ENCODE data around the gene CDKN1B.
A peak's percentile ranks its signal among the peaks of the same experiment; 100 is the strongest.

Gene CDKN1B

DNA sequence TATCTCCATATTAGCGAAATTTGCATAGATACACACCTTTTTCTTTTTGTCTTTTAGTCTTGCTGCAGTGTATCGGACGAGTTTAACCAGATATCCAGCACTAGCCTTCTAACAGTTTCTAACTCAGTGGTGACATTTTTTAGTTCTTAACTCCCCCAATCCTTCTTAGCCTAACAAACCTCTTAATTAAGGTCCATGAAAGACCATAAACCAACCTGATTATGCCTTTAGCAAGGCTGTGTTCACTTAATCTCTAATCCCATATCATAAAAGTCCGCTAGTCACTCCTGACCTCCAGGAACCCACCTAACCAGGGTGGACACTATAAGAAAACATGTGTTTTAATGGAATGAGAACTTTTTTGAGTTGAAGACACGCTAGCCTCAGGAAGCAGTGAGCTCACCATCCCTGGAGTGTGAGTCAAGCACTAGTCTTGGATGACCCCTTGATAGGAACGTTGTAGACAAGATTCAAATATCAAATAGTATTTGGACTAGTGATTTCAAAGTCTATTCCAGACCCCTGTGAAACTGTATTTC lies 9.5 kb downstream of the CDKN1B start:
- Histone ChIP-seq H3K36me3 (ENCODE audit: control insufficient read depth in 2 of 2, insufficient read depth in 1 of 2, low read length in 2 of 2) (peaks cover 5 to 7% of the 10 kb centered on the region in 2 experiments), H3K9me3 (ENCODE audit: control insufficient read depth, insufficient read depth, low read depth, low read length) (no peaks in the 10 kb centered on the region), H3K4me1 (ENCODE audit: control insufficient read depth, insufficient read depth, low read length) (peaks cover 18% of the 10 kb centered on the region), H3K27ac (ENCODE audit: extremely low read depth, low read depth, low read length) (peak overlapping the region; percentile 100), H3K4me3 (ENCODE audit: low read depth, low read length) (peak overlapping the region; percentile 84)
- TF ChIP-seq, protein P1, sequence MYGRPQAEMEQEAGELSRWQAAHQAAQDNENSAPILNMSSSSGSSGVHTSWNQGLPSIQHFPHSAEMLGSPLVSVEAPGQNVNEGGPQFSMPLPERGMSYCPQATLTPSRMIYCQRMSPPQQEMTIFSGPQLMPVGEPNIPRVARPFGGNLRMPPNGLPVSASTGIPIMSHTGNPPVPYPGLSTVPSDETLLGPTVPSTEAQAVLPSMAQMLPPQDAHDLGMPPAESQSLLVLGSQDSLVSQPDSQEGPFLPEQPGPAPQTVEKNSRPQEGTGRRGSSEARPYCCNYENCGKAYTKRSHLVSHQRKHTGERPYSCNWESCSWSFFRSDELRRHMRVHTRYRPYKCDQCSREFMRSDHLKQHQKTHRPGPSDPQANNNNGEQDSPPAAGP (tag by site-specific recombination; IDR thresholded peaks at IDR 0.05), result 0 out of 2 replicates have a peak, but pooled peaks have one; percentile 12
- no peak for TF ChIP-seq FEZF1 (tag by site-specific recombination; IDR thresholded peaks at IDR 0.05)
- peak; percentile 14; the same call in 1 of the 2 replicates for TF ChIP-seq ZBTB17 (tag by site-specific recombination; IDR thresholded peaks at IDR 0.05)
- TF ChIP-seq ZFP37 (tag by site-specific recombination; IDR thresholded peaks at IDR 0.05), result peak; percentile 41; the same call in 1 of the 2 replicates
- no peak for TF ChIP-seq HOXC10 (CRISPR knock-in tag; IDR thresholded peaks at IDR 0.05)
- TF ChIP-seq, protein P2, sequence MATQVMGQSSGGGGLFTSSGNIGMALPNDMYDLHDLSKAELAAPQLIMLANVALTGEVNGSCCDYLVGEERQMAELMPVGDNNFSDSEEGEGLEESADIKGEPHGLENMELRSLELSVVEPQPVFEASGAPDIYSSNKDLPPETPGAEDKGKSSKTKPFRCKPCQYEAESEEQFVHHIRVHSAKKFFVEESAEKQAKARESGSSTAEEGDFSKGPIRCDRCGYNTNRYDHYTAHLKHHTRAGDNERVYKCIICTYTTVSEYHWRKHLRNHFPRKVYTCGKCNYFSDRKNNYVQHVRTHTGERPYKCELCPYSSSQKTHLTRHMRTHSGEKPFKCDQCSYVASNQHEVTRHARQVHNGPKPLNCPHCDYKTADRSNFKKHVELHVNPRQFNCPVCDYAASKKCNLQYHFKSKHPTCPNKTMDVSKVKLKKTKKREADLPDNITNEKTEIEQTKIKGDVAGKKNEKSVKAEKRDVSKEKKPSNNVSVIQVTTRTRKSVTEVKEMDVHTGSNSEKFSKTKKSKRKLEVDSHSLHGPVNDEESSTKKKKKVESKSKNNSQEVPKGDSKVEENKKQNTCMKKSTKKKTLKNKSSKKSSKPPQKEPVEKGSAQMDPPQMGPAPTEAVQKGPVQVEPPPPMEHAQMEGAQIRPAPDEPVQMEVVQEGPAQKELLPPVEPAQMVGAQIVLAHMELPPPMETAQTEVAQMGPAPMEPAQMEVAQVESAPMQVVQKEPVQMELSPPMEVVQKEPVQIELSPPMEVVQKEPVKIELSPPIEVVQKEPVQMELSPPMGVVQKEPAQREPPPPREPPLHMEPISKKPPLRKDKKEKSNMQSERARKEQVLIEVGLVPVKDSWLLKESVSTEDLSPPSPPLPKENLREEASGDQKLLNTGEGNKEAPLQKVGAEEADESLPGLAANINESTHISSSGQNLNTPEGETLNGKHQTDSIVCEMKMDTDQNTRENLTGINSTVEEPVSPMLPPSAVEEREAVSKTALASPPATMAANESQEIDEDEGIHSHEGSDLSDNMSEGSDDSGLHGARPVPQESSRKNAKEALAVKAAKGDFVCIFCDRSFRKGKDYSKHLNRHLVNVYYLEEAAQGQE (tag by site-specific recombination; IDR thresholded peaks at IDR 0.05), result peak; percentile 19; the same call in 1 of the 2 replicates
- TF ChIP-seq ZNF391 (tag by site-specific recombination; IDR thresholded peaks at IDR 0.05; ENCODE audit: borderline replicate concordance, low read depth), result no peak
- TF ChIP-seq ZNF785 (tag by site-specific recombination; IDR thresholded peaks at IDR 0.05), result no peak
- peak; percentile 8; the same call in 1 of the 2 replicates for TF ChIP-seq ZNF335 (tag by site-specific recombination; conservative IDR thresholded peaks at IDR 0.05)
- TF ChIP-seq SP7 (tag by site-specific recombination; IDR thresholded peaks at IDR 0.05), result peak; percentile 83
- no peak for TF ChIP-seq KLF1 (tag by site-specific recombination; IDR thresholded peaks at IDR 0.05)
- TF ChIP-seq, protein P3, sequence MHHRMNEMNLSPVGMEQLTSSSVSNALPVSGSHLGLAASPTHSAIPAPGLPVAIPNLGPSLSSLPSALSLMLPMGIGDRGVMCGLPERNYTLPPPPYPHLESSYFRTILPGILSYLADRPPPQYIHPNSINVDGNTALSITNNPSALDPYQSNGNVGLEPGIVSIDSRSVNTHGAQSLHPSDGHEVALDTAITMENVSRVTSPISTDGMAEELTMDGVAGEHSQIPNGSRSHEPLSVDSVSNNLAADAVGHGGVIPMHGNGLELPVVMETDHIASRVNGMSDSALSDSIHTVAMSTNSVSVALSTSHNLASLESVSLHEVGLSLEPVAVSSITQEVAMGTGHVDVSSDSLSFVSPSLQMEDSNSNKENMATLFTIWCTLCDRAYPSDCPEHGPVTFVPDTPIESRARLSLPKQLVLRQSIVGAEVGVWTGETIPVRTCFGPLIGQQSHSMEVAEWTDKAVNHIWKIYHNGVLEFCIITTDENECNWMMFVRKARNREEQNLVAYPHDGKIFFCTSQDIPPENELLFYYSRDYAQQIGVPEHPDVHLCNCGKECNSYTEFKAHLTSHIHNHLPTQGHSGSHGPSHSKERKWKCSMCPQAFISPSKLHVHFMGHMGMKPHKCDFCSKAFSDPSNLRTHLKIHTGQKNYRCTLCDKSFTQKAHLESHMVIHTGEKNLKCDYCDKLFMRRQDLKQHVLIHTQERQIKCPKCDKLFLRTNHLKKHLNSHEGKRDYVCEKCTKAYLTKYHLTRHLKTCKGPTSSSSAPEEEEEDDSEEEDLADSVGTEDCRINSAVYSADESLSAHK (tag by site-specific recombination; IDR thresholded peaks at IDR 0.05), result peak; percentile 85
- no peak for TF ChIP-seq ZNF354C (tag by site-specific recombination; IDR thresholded peaks at IDR 0.05; ENCODE audit: borderline replicate concordance, low read depth)
- no peak for TF ChIP-seq GLI4 (tag by site-specific recombination; IDR thresholded peaks at IDR 0.05)
- TF ChIP-seq, protein P4, sequence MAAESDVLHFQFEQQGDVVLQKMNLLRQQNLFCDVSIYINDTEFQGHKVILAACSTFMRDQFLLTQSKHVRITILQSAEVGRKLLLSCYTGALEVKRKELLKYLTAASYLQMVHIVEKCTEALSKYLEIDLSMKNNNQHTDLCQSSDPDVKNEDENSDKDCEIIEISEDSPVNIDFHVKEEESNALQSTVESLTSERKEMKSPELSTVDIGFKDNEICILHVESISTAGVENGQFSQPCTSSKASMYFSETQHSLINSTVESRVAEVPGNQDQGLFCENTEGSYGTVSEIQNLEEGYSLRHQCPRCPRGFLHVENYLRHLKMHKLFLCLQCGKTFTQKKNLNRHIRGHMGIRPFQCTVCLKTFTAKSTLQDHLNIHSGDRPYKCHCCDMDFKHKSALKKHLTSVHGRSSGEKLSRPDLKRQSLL (tag by site-specific recombination; IDR thresholded peaks at IDR 0.05), result no peak
- peak; percentile 59; the same call in 1 of the 2 replicates for TF ChIP-seq TRIM28 (IDR thresholded peaks at IDR 0.05; ENCODE audit: borderline replicate concordance, low read length)
- TF ChIP-seq OVOL3 (tag by site-specific recombination; IDR thresholded peaks at IDR 0.05), result 0 out of 2 replicates have a peak, but pooled peaks have one; percentile 14
- TF ChIP-seq ZBTB8A (tag by site-specific recombination; IDR thresholded peaks at IDR 0.05), result peak; percentile 7
- TF ChIP-seq ZSCAN30 (tag by site-specific recombination; IDR thresholded peaks at IDR 0.05), result peak; percentile 45; the same call in 1 of the 2 replicates
- TF ChIP-seq ZNF629 (tag by site-specific recombination; IDR thresholded peaks at IDR 0.05), result peak; percentile 27; the same call in 1 of the 2 replicates
- TF ChIP-seq ZBTB48 (tag by site-specific recombination; IDR thresholded peaks at IDR 0.05), result peak; percentile 77; the same call in 1 of the 2 replicates
- TF ChIP-seq ZNF2 (tag by site-specific recombination; IDR thresholded peaks at IDR 0.05), result peak; percentile 33; the same call in 1 of the 2 replicates
- no peak for TF ChIP-seq ZNF433 (tag by site-specific recombination; IDR thresholded peaks at IDR 0.05; ENCODE audit: low read depth)
- peak; percentile 80 for TF ChIP-seq IKZF3 (tag by site-specific recombination; IDR thresholded peaks at IDR 0.05)
- peak; percentile 25; the same call in 1 of the 2 replicates for TF ChIP-seq ZNF366 (tag by site-specific recombination; conservative IDR thresholded peaks at IDR 0.05)
- CTCF ChIA-PET, result interaction anchor here (0.6 to 2.9 kb wide), 7 partner anchors 11 to 534 kb away, joined by 3 to 16 read pairs (median 3); no protein-coding TSS in a partner anchor
- POLR2A ChIA-PET, result interaction anchor here (0.7 to 5.4 kb wide), 5 partner anchors 10 to 165 kb away, joined by 3 to 55 read pairs (median 10); partner anchors contain the start of genes CDKN1B, CREBL2, DUSP16 and GPRC5A

Data from HEK293 (cell line).